ENCODE results near the gene WDR33. TPM values are rescaled to one million over a fixed set of nuclear protein-coding genes. Genes with fewer than 3 reads are reported as not detected.
A peak's percentile ranks its signal among the peaks of the same experiment; 100 is the strongest.

WDR33 gene
- total RNA-seq, 4 donors from 2014 or later: 41.3 to 51.6 (median 45.1) TPM

- no peak for TF ChIP-seq POLR2A (IDR thresholded peaks at IDR 0.05)
- no peak for TF ChIP-seq CTCF (IDR thresholded peaks at IDR 0.05)
- Histone ChIP-seq H3K36me3 (no peaks in the 10 kb centered on the region), H3K4me3 (peak overlapping the region in 1 of 4 donors; percentile 51), H3K27ac (peak overlapping the region in 2 of 4 donors; percentile 30 to 77), H3K4me1 (peaks cover 0 to 16% (median 9%) of the 10 kb centered on the region in 4 donors), H3K27me3 (peaks cover 0 to 5% of the 10 kb centered on the region in 2 donors), H3K9me3 (no peaks in the 10 kb centered on the region)
- DNase-seq: peak in 1 of 3 donors; percentile 42
Observed at GRCh38 chr2:127672341-127673224, 138.4 kb downstream of the WDR33 start.

- H3K4me1 ChIP-seq: peaks cover 0 to 16% (median 9%) of the 10 kb centered on the region in 4 donors
- no peaks in the 10 kb centered on the region for H3K9me3 ChIP-seq
- no peak for TF ChIP-seq POLR2A (IDR thresholded peaks at IDR 0.05)
- no peak for TF ChIP-seq CTCF (IDR thresholded peaks at IDR 0.05)
- no peak for DNase-seq
- H3K27ac ChIP-seq: peak overlapping the region in 1 of 4 donors; percentile 77
- peaks cover 0 to 5% of the 10 kb centered on the region in 2 donors for H3K27me3 ChIP-seq
- peak overlapping the region in 1 of 4 donors; percentile 51 for H3K4me3 ChIP-seq
- H3K36me3 ChIP-seq: no peaks in the 10 kb centered on the region
Observed at GRCh38 chr2:127671557-127672302, 139.2 kb downstream of the WDR33 start.

- Histone ChIP-seq H3K4me3 (no peak overlapping the region), H3K36me3 (no peaks in the 10 kb centered on the region), H3K27ac (no peak overlapping the region), H3K9me3 (no peaks in the 10 kb centered on the region), H3K27me3 (peaks cover 0 to 5% of the 10 kb centered on the region in 2 donors), H3K4me1 (peaks cover 0 to 16% (median 8%) of the 10 kb centered on the region in 4 donors)
- DNase-seq: no peak
- TF ChIP-seq POLR2A (IDR thresholded peaks at IDR 0.05) (no peak), CTCF (IDR thresholded peaks at IDR 0.05) (no peak)
Observed at GRCh38 chr2:127670957-127671290, 140.0 kb downstream of the WDR33 start.

GRCh38 chr2:127670055-127670956 is 140.7 kb downstream of the WDR33 start:
- Histone ChIP-seq H3K4me1 (peaks cover 0 to 11% (median 3%) of the 10 kb centered on the region in 4 donors), H3K27me3 (peaks cover 0 to under 1% of the 10 kb centered on the region in 2 donors)
- DNase-seq: no peak

More at GRCh38 chr2:127670055-127670956, 140.7 kb downstream of the WDR33 start:
- Histone ChIP-seq H3K27ac (no peak overlapping the region), H3K4me3 (no peak overlapping the region), H3K36me3 (no peaks in the 10 kb centered on the region), H3K9me3 (no peaks in the 10 kb centered on the region)
- TF ChIP-seq POLR2A (IDR thresholded peaks at IDR 0.05) (no peak), CTCF (IDR thresholded peaks at IDR 0.05) (no peak)
